Loucy (cell line): ENCODE data around the gene TRIO.

Source experiments
- H2AFZ ChIP-seq: fragments of 200-600 bp; sonication (generic); 2 replicates; pipeline ENCODE4 v1.6.0; 2016; ENCODE audit warnings: antibody characterized with exemption, mild to moderate bottlenecking, low read length, moderate library complexity
- H3F3A ChIP-seq: fragments of 200-600 bp; 2 replicates; pipeline ENCODE4 v1.6.0; 2016; ENCODE audit warnings: antibody characterized with exemption, low read depth, mild to moderate bottlenecking
- H3K27me3 ChIP-seq: fragments of 200-600 bp; sonication (generic); 2 replicates; pipeline ENCODE4 v1.6.1; 2014; ENCODE audit warnings: low read length, mild to moderate bottlenecking; ENCODE audit not compliant: insufficient read depth, poor library complexity, severe bottlenecking
- H3K36me3 ChIP-seq: fragments of 200-600 bp; sonication (generic); 2 replicates; pipeline ENCODE4 v1.6.1; 2016; ENCODE audit warnings: low read length; ENCODE audit not compliant: insufficient read depth
- H3K4me1 ChIP-seq: fragments of 200-600 bp; sonication (generic); 2 replicates; pipeline ENCODE4 v1.5.1; 2014; ENCODE audit warnings: low read length, mild to moderate bottlenecking; ENCODE audit not compliant: insufficient read depth, poor library complexity, severe bottlenecking
- H3K4me2 ChIP-seq: fragments of 200-600 bp; sonication (generic); 2 replicates; pipeline ENCODE4 v1.6.0; 2014; ENCODE audit warnings: antibody characterized with exemption, low read length, low read depth, mild to moderate bottlenecking; ENCODE audit not compliant: poor library complexity, severe bottlenecking
- H3K4me3 ChIP-seq: fragments of 200-600 bp; sonication (generic); 2 replicates; pipeline ENCODE4 v1.5.1; 2014; ENCODE audit warnings: low read length, mild to moderate bottlenecking, mixed read lengths; ENCODE audit not compliant: poor library complexity, severe bottlenecking
- H3K79me2 ChIP-seq: fragments of 200-600 bp; sonication (generic); 2 replicates; pipeline ENCODE4 v1.6.1; 2014; ENCODE audit warnings: low read length; ENCODE audit not compliant: insufficient read depth
- H3K9ac ChIP-seq: fragments of 200-600 bp; sonication (generic); 2 replicates; pipeline ENCODE4 v1.6.0; 2014; ENCODE audit warnings: mild to moderate bottlenecking, low read depth, low read length, moderate library complexity; ENCODE audit not compliant: poor library complexity, severe bottlenecking
- H3K9me2 ChIP-seq: fragments of 200-600 bp; sonication (generic); replicated peaks from 2 replicates; pipeline ENCODE4 v1.6.1; 2016; ENCODE audit warnings: low read depth, low read length, mixed read lengths
- H3K9me3 ChIP-seq: fragments of 200-600 bp; sonication (generic); 2 replicates; pipeline ENCODE4 v1.6.1; 2014; ENCODE audit warnings: mild to moderate bottlenecking, antibody characterized with exemption, low read length, low read depth; ENCODE audit not compliant: insufficient read depth
- H4K20me1 ChIP-seq: fragments of 200-600 bp; sonication (generic); 2 replicates; pipeline ENCODE4 v1.6.0; 2014; ENCODE audit warnings: antibody characterized with exemption, low read length, mild to moderate bottlenecking; ENCODE audit not compliant: insufficient read depth, poor library complexity, severe bottlenecking
- CTCF ChIP-seq: fragments of 200-600 bp; sonication (generic); conservative IDR thresholded peaks from 2 replicates; pipeline ENCODE4 v1.5.1; 2014; ENCODE audit warnings: mild to moderate bottlenecking, antibody characterized with exemption, low read length
- EZH2phosphoT487 ChIP-seq: fragments of 200-600 bp; IDR thresholded peaks from 2 replicates; pipeline ENCODE4 v1.6.1; 2018; ENCODE audit warnings: antibody characterized with exemption, mild to moderate bottlenecking, moderate library complexity, borderline replicate concordance

TRIO gene

DNA sequence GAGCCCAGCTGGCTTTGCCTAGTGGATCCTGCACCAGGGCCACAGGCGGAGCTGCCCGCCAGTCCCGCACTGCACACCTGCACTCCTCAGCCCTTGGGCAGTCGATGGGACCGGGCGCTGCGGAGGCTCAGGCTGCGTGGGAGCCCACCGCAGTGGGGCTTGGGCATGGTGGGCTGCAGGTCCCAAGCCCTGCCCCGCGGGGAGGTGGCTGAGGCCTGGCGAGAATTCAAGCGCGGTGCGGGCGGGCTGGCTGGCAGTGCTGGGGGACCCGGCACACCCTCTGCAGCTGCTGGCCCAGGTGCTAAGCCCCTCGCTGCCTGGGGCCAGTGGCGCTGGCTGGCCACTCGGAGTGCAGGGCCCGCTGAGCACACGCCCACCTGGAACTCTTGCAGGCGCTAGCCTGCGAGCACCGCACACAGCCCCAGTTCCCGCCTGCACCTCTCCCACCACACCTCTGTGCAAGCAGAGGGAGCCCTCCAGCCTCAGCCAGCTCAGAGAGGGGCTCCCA lies 312.7 kb downstream of the TRIO start:
- H3K9me2 ChIP-seq = no peaks in the 10 kb centered on the region
- no peak overlapping the region for H3K4me2 ChIP-seq
- no peaks in the 10 kb centered on the region for H3K9me3 ChIP-seq
- no peak overlapping the region for H3K4me3 ChIP-seq
- H3K36me3 ChIP-seq = peaks cover 16% of the 10 kb centered on the region; the same call in 1 of the 2 replicates
- TF ChIP-seq EZH2phosphoT487 = no peak
- no peak for TF ChIP-seq CTCF
- H4K20me1 ChIP-seq = no peaks in the 10 kb centered on the region
- H3K79me2 ChIP-seq = no peaks in the 10 kb centered on the region
- no peak overlapping the region for H3K9ac ChIP-seq
- peaks cover 11% of the 10 kb centered on the region for H3K4me1 ChIP-seq
- no peaks in the 10 kb centered on the region for H3K27me3 ChIP-seq
- no peak overlapping the region for H2AFZ ChIP-seq
- no peaks in the 10 kb centered on the region for H3F3A ChIP-seq

- no peaks in the 10 kb centered on the region for H3F3A ChIP-seq
- no peaks in the 10 kb centered on the region for H3K79me2 ChIP-seq
- H3K4me1 ChIP-seq = peaks cover 6% of the 10 kb centered on the region
- no peak overlapping the region for H2AFZ ChIP-seq
- H4K20me1 ChIP-seq = no peaks in the 10 kb centered on the region
- H3K27me3 ChIP-seq = no peaks in the 10 kb centered on the region
- no peaks in the 10 kb centered on the region for H3K9me3 ChIP-seq
- H3K9ac ChIP-seq = no peak overlapping the region
- peaks cover 28% of the 10 kb centered on the region; the same call in 1 of the 2 replicates for H3K36me3 ChIP-seq
- H3K9me2 ChIP-seq = no peaks in the 10 kb centered on the region
- TF ChIP-seq CTCF (no peak), EZH2phosphoT487 (no peak)
- H3K4me3 ChIP-seq = no peak overlapping the region
- H3K4me2 ChIP-seq = no peak overlapping the region
Observed at GRCh38 chr5:14457476-14457875, 314.3 kb downstream of the TRIO start.

- Histone ChIP-seq H3K79me2 (no peaks in the 10 kb centered on the region), H3K9me3 (no peaks in the 10 kb centered on the region), H3K4me2 (no peak overlapping the region), H3K36me3 (peaks cover 37% of the 10 kb centered on the region; the same call in 1 of the 2 replicates), H3F3A (peaks cover 5% of the 10 kb centered on the region; the same call in 1 of the 2 replicates), H3K4me1 (peaks cover 4% of the 10 kb centered on the region), H3K27me3 (no peaks in the 10 kb centered on the region), H2AFZ (no peak overlapping the region), H4K20me1 (no peaks in the 10 kb centered on the region), H3K9me2 (no peaks in the 10 kb centered on the region), H3K9ac (no peak overlapping the region), H3K4me3 (no peak overlapping the region)
- TF ChIP-seq CTCF (no peak), EZH2phosphoT487 (no peak)
Observed at GRCh38 chr5:14458414-14458813, 315.3 kb downstream of the TRIO start.
